ENCODE data around the gene CCDC80.

DNA sequence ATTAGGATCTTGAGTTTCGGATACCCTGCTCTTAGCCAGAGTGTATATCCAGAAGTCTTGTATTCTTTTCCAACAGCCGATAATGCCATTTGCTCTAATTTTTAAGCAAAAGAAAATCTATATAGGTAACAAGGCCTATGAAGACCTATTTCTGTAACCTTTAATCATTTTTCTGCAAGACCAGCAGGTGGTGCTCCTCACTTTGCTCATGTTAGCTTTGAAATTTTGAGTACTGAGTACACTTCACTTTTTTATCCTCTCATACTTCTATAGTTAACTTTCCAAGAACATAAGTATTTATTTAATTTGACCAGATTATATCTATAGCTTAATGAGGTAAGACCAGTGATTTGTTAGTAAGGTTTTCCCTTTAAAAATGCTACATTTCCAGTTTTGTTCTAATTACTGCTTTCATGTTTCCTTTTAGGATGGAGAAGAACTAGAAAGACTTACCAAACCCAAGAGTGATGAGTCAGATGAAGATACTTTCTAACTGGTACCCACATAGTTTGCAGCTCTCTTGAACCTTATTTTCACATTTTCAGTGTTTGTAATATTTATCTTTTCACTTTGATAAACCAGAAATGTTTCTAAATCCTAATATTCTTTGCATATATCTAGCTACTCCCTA lies 58.6 kb downstream of the CCDC80 start:
- TF ChIP-seq, protein P1, sequence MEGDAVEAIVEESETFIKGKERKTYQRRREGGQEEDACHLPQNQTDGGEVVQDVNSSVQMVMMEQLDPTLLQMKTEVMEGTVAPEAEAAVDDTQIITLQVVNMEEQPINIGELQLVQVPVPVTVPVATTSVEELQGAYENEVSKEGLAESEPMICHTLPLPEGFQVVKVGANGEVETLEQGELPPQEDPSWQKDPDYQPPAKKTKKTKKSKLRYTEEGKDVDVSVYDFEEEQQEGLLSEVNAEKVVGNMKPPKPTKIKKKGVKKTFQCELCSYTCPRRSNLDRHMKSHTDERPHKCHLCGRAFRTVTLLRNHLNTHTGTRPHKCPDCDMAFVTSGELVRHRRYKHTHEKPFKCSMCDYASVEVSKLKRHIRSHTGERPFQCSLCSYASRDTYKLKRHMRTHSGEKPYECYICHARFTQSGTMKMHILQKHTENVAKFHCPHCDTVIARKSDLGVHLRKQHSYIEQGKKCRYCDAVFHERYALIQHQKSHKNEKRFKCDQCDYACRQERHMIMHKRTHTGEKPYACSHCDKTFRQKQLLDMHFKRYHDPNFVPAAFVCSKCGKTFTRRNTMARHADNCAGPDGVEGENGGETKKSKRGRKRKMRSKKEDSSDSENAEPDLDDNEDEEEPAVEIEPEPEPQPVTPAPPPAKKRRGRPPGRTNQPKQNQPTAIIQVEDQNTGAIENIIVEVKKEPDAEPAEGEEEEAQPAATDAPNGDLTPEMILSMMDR (conservative IDR thresholded peaks at IDR 0.05; ENCODE audit: low read length) = peak; percentile 88
- no peak for TF ChIP-seq EZH2phosphoT487 (IDR thresholded peaks at IDR 0.05; ENCODE audit: borderline replicate concordance, low read depth, low read length)

All from OCI-LY7 (cell line).